ENCODE results near the gene OR8J1. TPM values are rescaled to one million over a fixed set of nuclear protein-coding genes. Genes with fewer than 3 reads are reported as not detected.

The OR8J1 gene
- total RNA-seq (not detected in 2 replicates), polyA plus RNA-seq (not detected in 2 replicates)

GRCh38 chr11:56353991-56354390, at the start of gene OR8J1:
OR8J1 (plus strand) TSS chr11:56354291; CDS start chr11:56360247, 5,956 bp downstream.
- H3K27me3 ChIP-seq, result no peaks in the 10 kb centered on the region
- no peak within 1 kb of the TSS for H3K4me3 ChIP-seq
- no peak for TF ChIP-seq CTCF (IDR thresholded peaks at IDR 0.05; ENCODE audit: low read depth, low read length)
- DNase-seq (ENCODE audit: low read depth in 1 of 2, low spot score in 1 of 2), result no peak
- H3K27ac ChIP-seq, result no peak within 1 kb of the TSS
- no peaks in the 10 kb centered on the region for H3K36me3 ChIP-seq
- no peaks in the 10 kb centered on the region for H3K4me1 ChIP-seq (ENCODE audit: low read depth)
- no peaks in the 10 kb centered on the region for H3K9me3 ChIP-seq (ENCODE audit: low read depth)

GRCh38 chr11:56307836-56308235, 46.3 kb upstream of the OR8J1 start:
- DNase-seq (ENCODE audit: low read depth in 1 of 2, low spot score in 1 of 2), result no peak
- Histone ChIP-seq H3K4me3 (no peak overlapping the region), H3K4me1 (ENCODE audit: low read depth) (no peaks in the 10 kb centered on the region), H3K36me3 (no peaks in the 10 kb centered on the region), H3K27ac (no peak overlapping the region), H3K27me3 (no peaks in the 10 kb centered on the region), H3K9me3 (ENCODE audit: low read depth) (no peaks in the 10 kb centered on the region)
- no peak for TF ChIP-seq CTCF (IDR thresholded peaks at IDR 0.05; ENCODE audit: low read depth, low read length)

GRCh38 chr11:56314844-56315243, 39.2 kb upstream of the OR8J1 start, which contains the start of gene OR8K3:
OR8K3 (plus strand) TSS chr11:56315144; CDS start chr11:56318307, 3,163 bp downstream.
- no peak within 1 kb of the TSS for H3K4me3 ChIP-seq

GRCh38 chr11:56331861-56332491, 22.1 kb upstream of the OR8J1 start:
- H3K4me1 ChIP-seq (ENCODE audit: low read depth), result no peaks in the 10 kb centered on the region
- H3K27ac ChIP-seq, result no peak overlapping the region
- no peak overlapping the region for H3K4me3 ChIP-seq
- TF ChIP-seq CTCF (IDR thresholded peaks at IDR 0.05; ENCODE audit: low read depth, low read length), result no peak
- no peaks in the 10 kb centered on the region for H3K9me3 ChIP-seq (ENCODE audit: low read depth)
- no peak for DNase-seq (ENCODE audit: low read depth in 1 of 2, low spot score in 1 of 2)
- no peaks in the 10 kb centered on the region for H3K27me3 ChIP-seq
- no peaks in the 10 kb centered on the region for H3K36me3 ChIP-seq

More at GRCh38 chr11:56314844-56315243, 39.2 kb upstream of the OR8J1 start, which contains the start of gene OR8K3:
- TF ChIP-seq CTCF (IDR thresholded peaks at IDR 0.05; ENCODE audit: low read depth, low read length), result no peak
- Histone ChIP-seq H3K27me3 (no peaks in the 10 kb centered on the region), H3K36me3 (no peaks in the 10 kb centered on the region), H3K4me1 (ENCODE audit: low read depth) (no peaks in the 10 kb centered on the region), H3K9me3 (ENCODE audit: low read depth) (no peaks in the 10 kb centered on the region), H3K27ac (no peak within 1 kb of the TSS)
- DNase-seq (ENCODE audit: low read depth in 1 of 2, low spot score in 1 of 2), result no peak

GRCh38 chr11:56333156-56333555, 20.9 kb upstream of the OR8J1 start:
- Histone ChIP-seq H3K36me3 (no peaks in the 10 kb centered on the region), H3K4me3 (no peak overlapping the region), H3K27ac (no peak overlapping the region), H3K9me3 (ENCODE audit: low read depth) (no peaks in the 10 kb centered on the region), H3K4me1 (ENCODE audit: low read depth) (no peaks in the 10 kb centered on the region), H3K27me3 (no peaks in the 10 kb centered on the region)
- no peak for TF ChIP-seq CTCF (IDR thresholded peaks at IDR 0.05; ENCODE audit: low read depth, low read length)
- DNase-seq (ENCODE audit: low read depth in 1 of 2, low spot score in 1 of 2), result no peak

Data from cardiac muscle cell (in vitro differentiated cells and primary cell).